ENCODE measurements around the gene KCNJ6. TPM values are rescaled to one million over a fixed set of nuclear protein-coding genes. Genes with fewer than 3 reads are reported as not detected.

The KCNJ6 gene
- total and polyA plus RNA-seq, 9 of the 15 experiments (the other 6 are each of a cell fraction or from before 2014, with no cell fraction given), result 0.06 to 0.21 (median 0.13) TPM; not detected in 1

- WGBS (ENCODE audit: insufficient coverage, low coverage, missing lambda C conversion rate), result 3% methylated on average over 3 of the region's 3 CpGs
- TF ChIP-seq SMAD2 (IDR thresholded peaks at IDR 0.05; ENCODE audit: low read depth, low read length), result no peak
- no peak for TF ChIP-seq ZNF311 (CRISPR knock-in tag; IDR thresholded peaks at IDR 0.05)
- no peak for TF ChIP-seq ZBTB7A (IDR thresholded peaks at IDR 0.05; ENCODE audit: borderline replicate concordance, control insufficient read depth, low read depth, low read length)
- TF ChIP-seq ZNF12 (CRISPR knock-in tag; IDR thresholded peaks at IDR 0.05), result no peak
- TF ChIP-seq SAFB (IDR thresholded peaks at IDR 0.05; ENCODE audit: borderline replicate concordance, low read depth, low read length), result no peak
- no peak for TF ChIP-seq JUN (IDR thresholded peaks at IDR 0.05; ENCODE audit: borderline replicate concordance, low read depth, low read length)
- TF ChIP-seq JUN (CRISPR knock-in tag; IDR thresholded peaks at IDR 0.05; ENCODE audit: borderline replicate concordance), result no peak
- TF ChIP-seq RNF2 (IDR thresholded peaks at IDR 0.05), result no peak
- no peak for TF ChIP-seq MAZ (CRISPR knock-in tag; conservative IDR thresholded peaks at IDR 0.05 in 1 of 2, IDR thresholded peaks at IDR 0.05 in 1 of 2)
- TF ChIP-seq, protein P1, sequence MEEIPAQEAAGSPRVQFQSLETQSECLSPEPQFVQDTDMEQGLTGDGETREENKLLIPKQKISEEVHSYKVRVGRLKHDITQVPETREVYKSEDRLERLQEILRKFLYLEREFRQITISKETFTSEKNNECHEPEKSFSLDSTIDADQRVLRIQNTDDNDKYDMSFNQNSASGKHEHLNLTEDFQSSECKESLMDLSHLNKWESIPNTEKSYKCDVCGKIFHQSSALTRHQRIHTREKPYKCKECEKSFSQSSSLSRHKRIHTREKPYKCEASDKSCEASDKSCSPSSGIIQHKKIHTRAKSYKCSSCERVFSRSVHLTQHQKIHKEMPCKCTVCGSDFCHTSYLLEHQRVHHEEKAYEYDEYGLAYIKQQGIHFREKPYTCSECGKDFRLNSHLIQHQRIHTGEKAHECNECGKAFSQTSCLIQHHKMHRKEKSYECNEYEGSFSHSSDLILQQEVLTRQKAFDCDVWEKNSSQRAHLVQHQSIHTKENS (CRISPR knock-in tag; IDR thresholded peaks at IDR 0.05), result no peak
- TF ChIP-seq SIN3B (IDR thresholded peaks at IDR 0.05; ENCODE audit: low read depth), result no peak
- no peak for TF ChIP-seq ZNF133 (CRISPR knock-in tag; IDR thresholded peaks at IDR 0.05)
- TF ChIP-seq, protein P2, sequence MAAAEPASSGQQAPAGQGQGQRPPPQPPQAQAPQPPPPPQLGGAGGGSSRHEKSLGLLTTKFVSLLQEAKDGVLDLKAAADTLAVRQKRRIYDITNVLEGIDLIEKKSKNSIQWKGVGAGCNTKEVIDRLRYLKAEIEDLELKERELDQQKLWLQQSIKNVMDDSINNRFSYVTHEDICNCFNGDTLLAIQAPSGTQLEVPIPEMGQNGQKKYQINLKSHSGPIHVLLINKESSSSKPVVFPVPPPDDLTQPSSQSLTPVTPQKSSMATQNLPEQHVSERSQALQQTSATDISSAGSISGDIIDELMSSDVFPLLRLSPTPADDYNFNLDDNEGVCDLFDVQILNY (CRISPR knock-in tag; IDR thresholded peaks at IDR 0.05), result no peak
- ChIA-PET CTCF (ENCODE audit: low intra/inter-chr PET ratio) (no interaction called here), POLR2A (no interaction called here)
- H3K36me3 ChIP-seq (ENCODE audit: control insufficient read depth, insufficient read depth, low read length), result no peaks in the 10 kb centered on the region
- DNase-seq (ENCODE audit: extremely low read depth in 1 of 4, low spot score in 3 of 4) (no peak), FAIRE-seq (no peak), ATAC-seq (no peak)
- no peak overlapping the region for H3K9ac ChIP-seq (ENCODE audit: insufficient read depth in 1 of 2, low read depth in 2 of 2, low read length in 2 of 2)
- H3K9me3 ChIP-seq (replicated peaks; ENCODE audit: control insufficient read depth, insufficient read depth, low read depth, low read length), result no peaks in the 10 kb centered on the region
- in situ Hi-C loops (cut with MboI), result no loop called here
- no peak overlapping the region for H3K27ac ChIP-seq (ENCODE audit: extremely low read depth, low read depth, low read length)
- intact Hi-C loops (cut with micrococcal nuclease), result no loop called here
- H4K20me1 ChIP-seq (replicated peaks; ENCODE audit: control insufficient read depth, insufficient read depth, low read length), result no peaks in the 10 kb centered on the region
- BruUV-seq (replicated peaks), result no TSS peak
- no peaks in the 10 kb centered on the region for H3K79me2 ChIP-seq (ENCODE audit: control insufficient read depth, insufficient read depth, low read length)
- H3K4me3 ChIP-seq, result no peak overlapping the region
- no peaks in the 10 kb centered on the region for H3K9me1 ChIP-seq (ENCODE audit: control insufficient read depth, insufficient read depth, low read length)
- H3K4me1 ChIP-seq (replicated peaks in 1 of 2; ENCODE audit: control insufficient read depth in 2 of 2, insufficient read depth in 2 of 2, low read length in 2 of 2), result no peaks in the 10 kb centered on the region
- no peak overlapping the region for H3K4me2 ChIP-seq (ENCODE audit: insufficient read depth, low read length)
- peaks cover 0 to 18% of the 10 kb centered on the region in 2 experiments; a peak in 4 of 5 replicates for H3K27me3 ChIP-seq (ENCODE audit: control insufficient read depth in 2 of 2, insufficient read depth in 2 of 2, low read length in 2 of 2)
- no peak overlapping the region for H2AFZ ChIP-seq (ENCODE audit: low read depth, low read length)
Measured at GRCh38 chr21:37874481-37874880, 41.8 kb downstream of the KCNJ6 start.

Measured in K562 (cell line).